Stomach (tissue), 9 donors: ENCODE data around the gene SLC2A4. TPM values are rescaled to one million over a fixed set of nuclear protein-coding genes. Genes with fewer than 3 reads are reported as not detected.
A peak's percentile ranks its signal among the peaks of the same experiment; 100 is the strongest.

Experiments
- DNase-seq, 2 donors: peaks; one replicate each; pipeline versions ENCODE4 v3.0.0 to v3.0.0-alpha.2; 2013 to 2019
- H3K27ac ChIP-seq, 5 donors: fragments of 200-600 bp in 4 of 5; sonication (generic) in 4 of 5; one replicate each; pipeline ENCODE4 v1.5.1; 2013 to 2019; ENCODE audit warnings: mild to moderate bottlenecking in 1 of 5, moderate library complexity in 1 of 5
- H3K27me3 ChIP-seq, 3 donors: fragments of 200-600 bp; sonication (generic); one replicate each; pipeline ENCODE4 v1.5.1; 2017 to 2019; ENCODE audit warnings: mixed run types in 1 of 3
- H3K36me3 ChIP-seq, 4 donors: fragments of 200-600 bp; sonication (generic); 1 replicate in 3 of 4; 2 replicates in 1 of 4; pipeline ENCODE4 v1.5.1; 2016 to 2019
- H3K4me1 ChIP-seq, 4 donors: fragments of 200-600 bp; sonication (generic); one replicate each; pipeline ENCODE4 v1.5.1; 2016 to 2019
- H3K4me3 ChIP-seq, 4 donors: fragments of 200-600 bp; sonication (generic) in 3 of 4; one replicate each; pipeline ENCODE4 v1.5.1; 2016 to 2019; ENCODE audit warnings: mild to moderate bottlenecking in 1 of 4
- H3K9me3 ChIP-seq, 4 donors: fragments of 200-600 bp; sonication (generic); one replicate each; pipeline ENCODE4 v1.5.1; 2016 to 2019
- CTCF ChIP-seq, 7 experiments: fragments of 450-650 bp in 4 of 7; fragments of 200-600 bp in 3 of 7; sonication (generic) in 3 of 7; IDR thresholded peaks; one replicate each; pipeline ENCODE4 v1.5.1; 2016 to 2019; ENCODE audit warnings: antibody characterized with exemption in 7 of 7, control low read depth in 2 of 7, mild to moderate bottlenecking in 1 of 7
- EP300 ChIP-seq: sonication (generic); formaldehyde crosslinking; IDR thresholded peaks from one replicate; pipeline ENCODE4 v1.6.1; 2017; ENCODE audit warnings: antibody characterized with exemption
- POLR2A ChIP-seq, 4 donors: fragments of 450-650 bp; IDR thresholded peaks; one replicate each; pipeline ENCODE4 v1.6.1; 2016; ENCODE audit warnings: antibody characterized with exemption in 4 of 4, control low read depth in 2 of 4, mild to moderate bottlenecking in 1 of 4, moderate library complexity in 1 of 4
- POLR2AphosphoS5 ChIP-seq, 3 donors: sonication (generic); formaldehyde crosslinking; IDR thresholded peaks; one replicate each; pipeline ENCODE4 v1.6.1; 2016; ENCODE audit warnings: antibody characterized with exemption in 3 of 3
- WGBS, 5 donors: extraction: QIAGEN DNeasy Blood & Tissue Kit in 3 of 5; methylation state at CpG; one replicate each; pipeline versions ENCODE4 v1.1.5 to v1.1.7; 2013 to 2018; 5-methylcytosine and 5-hydroxymethylcytosine counted together
- intact Hi-C: fragments of 100-400 bp; cut with DNase I; formaldehyde crosslinking; loops from one replicate; pipeline ENCODE4 v1.15.1; 2023; ENCODE audit warnings: low total_unique reads
- polyA plus RNA-seq, 3 donors: library from polyadenylated mRNA; stranded (reverse); fragments of 200-250 nt; gene quantifications; one replicate each; pipeline ENCODE4 v1.2.3, GENCODE V29; 2013
- total RNA-seq, 5 donors: library from RNA; depleted of rRNA; stranded (reverse); fragments of >200 nt; gene quantifications; one replicate each; pipeline versions ENCODE4 v1.1.0 to v1.2.3, GENCODE V29; 2014 to 2016
- donor health status: healthy with polysubstance abuse.
- donor health status: Bipolar disorder and iron deficiency.
- donor health status: healthy.

SLC2A4 gene
- total and polyA plus RNA-seq, 8 donors: 0.92 to 26.6 (median 5.6) TPM

GRCh38 chr17:7327056-7327455 is 45.5 kb downstream of the SLC2A4 start:
- intact Hi-C loops: no loop called here
- TF ChIP-seq POLR2AphosphoS5 (IDR thresholded peaks at IDR 0.05) (no peak), CTCF (IDR thresholded peaks at IDR 0.05) (no peak), EP300 (no peak)
- no peak for DNase-seq
- H3K4me3 ChIP-seq: no peak overlapping the region
- no peaks in the 10 kb centered on the region for H3K9me3 ChIP-seq
- H3K36me3 ChIP-seq: peaks cover 25 to 53% (median 49%) of the 10 kb centered on the region in 4 donors
- peaks cover 12 to 34% (median 29%) of the 10 kb centered on the region in 4 donors for H3K4me1 ChIP-seq
- no peaks in the 10 kb centered on the region for H3K27me3 ChIP-seq
- 84 to 96% (median 90%) methylated on average over 7 of the region's 7 CpGs for WGBS, 5 donors
- H3K27ac ChIP-seq: no peak overlapping the region

- Histone ChIP-seq H3K36me3 (peaks cover 21 to 49% (median 44%) of the 10 kb centered on the region in 4 donors), H3K27me3 (no peaks in the 10 kb centered on the region), H3K4me1 (peaks cover 12 to 34% (median 29%) of the 10 kb centered on the region in 4 donors), H3K4me3 (no peak overlapping the region), H3K27ac (no peak overlapping the region), H3K9me3 (no peaks in the 10 kb centered on the region)
- no peak for TF ChIP-seq POLR2A (IDR thresholded peaks at IDR 0.05)
- no peak for TF ChIP-seq CTCF (IDR thresholded peaks at IDR 0.05)
- TF ChIP-seq POLR2AphosphoS5 (IDR thresholded peaks at IDR 0.05): no peak
- no peak for TF ChIP-seq EP300
- WGBS, 5 donors: 83 to 91% (median 87%) methylated on average over 12 to 17 of the region's 17 CpGs
- intact Hi-C loops: no loop called here
- DNase-seq: no peak
These were observed 46.0 kb downstream of the SLC2A4 start for GRCh38 chr17:7327501-7327900.

- peaks cover 12 to 34% (median 29%) of the 10 kb centered on the region in 4 donors for H3K4me1 ChIP-seq
- DNase-seq: no peak
- peak overlapping the region in 2 of 4 donors; percentile 97 to 99 for H3K4me3 ChIP-seq
- no peaks in the 10 kb centered on the region for H3K27me3 ChIP-seq
- 41 to 70% (median 52%) methylated on average over 1 of the region's 1 CpG for WGBS, 5 donors
- H3K36me3 ChIP-seq: peaks cover 16 to 44% (median 39%) of the 10 kb centered on the region in 4 donors
- TF ChIP-seq POLR2A (IDR thresholded peaks at IDR 0.05) (no peak), CTCF (IDR thresholded peaks at IDR 0.05) (no peak), EP300 (no peak), POLR2AphosphoS5 (IDR thresholded peaks at IDR 0.05) (no peak)
- H3K9me3 ChIP-seq: no peaks in the 10 kb centered on the region
- intact Hi-C loops: no loop called here
- H3K27ac ChIP-seq: peak overlapping the region in 3 of 5 donors; percentile 10 to 95 (median 94)
These were observed 46.5 kb downstream of the SLC2A4 start for GRCh38 chr17:7328009-7328408.

- H3K27me3 ChIP-seq: peaks cover 0 to 5% (median 0%) of the 10 kb centered on the region in 3 donors
- peaks cover 7 to 35% (median 30%) of the 10 kb centered on the region in 4 donors for H3K36me3 ChIP-seq
- H3K27ac ChIP-seq: peak within 1 kb of the TSS; percentile 81 to 95 (median 94)
- intact Hi-C loops: no loop called here
- H3K9me3 ChIP-seq: no peaks in the 10 kb centered on the region
- no peak for DNase-seq
- peaks cover 12 to 34% (median 28%) of the 10 kb centered on the region in 4 donors for H3K4me1 ChIP-seq
- whole genome bisulfite sequencing, 5 donors: 0 to 2% (median 1%) methylated on average over 23 to 50 of the region's 50 CpGs
- peak within 1 kb of the TSS; percentile 89 to 99 (median 97) for H3K4me3 ChIP-seq
- TF ChIP-seq POLR2A (IDR thresholded peaks at IDR 0.05) (no peak), EP300 (no peak), POLR2AphosphoS5 (IDR thresholded peaks at IDR 0.05) (no peak), CTCF (IDR thresholded peaks at IDR 0.05) (no peak)
These were observed 47.4 kb downstream of the SLC2A4 start, which contains the start of gene NEURL4 for GRCh38 chr17:7328840-7329373. NEURL4 (minus strand) TSS chr17:7329335; CDS start chr17:7329312, 23 bp downstream.
